Fibroblast of lung (primary cell): ENCODE measurements around the gene CEACAM7.

ENCODE experiments used
- EZH2 ChIP-seq: IDR thresholded peaks from 2 replicates; pipeline ENCODE4 v1.5.1; 2012; ENCODE audit warnings: low read length, control low read depth, mild to moderate bottlenecking; ENCODE audit errors: missing control alignments
- TF ChIP-seq, protein P1 (sequence below), 2 donors: IDR thresholded peaks in 1 of 2; conservative IDR thresholded peaks in 1 of 2; 1 replicate in 1 of 2; 2 replicates in 1 of 2; pipeline ENCODE4 v1.5.1; 2011 to 2012; ENCODE audit warnings: low read length in 2 of 2, control low read depth in 1 of 2, inconsistent platforms in 1 of 2, low read depth in 1 of 2, mild to moderate bottlenecking in 1 of 2

DNA sequence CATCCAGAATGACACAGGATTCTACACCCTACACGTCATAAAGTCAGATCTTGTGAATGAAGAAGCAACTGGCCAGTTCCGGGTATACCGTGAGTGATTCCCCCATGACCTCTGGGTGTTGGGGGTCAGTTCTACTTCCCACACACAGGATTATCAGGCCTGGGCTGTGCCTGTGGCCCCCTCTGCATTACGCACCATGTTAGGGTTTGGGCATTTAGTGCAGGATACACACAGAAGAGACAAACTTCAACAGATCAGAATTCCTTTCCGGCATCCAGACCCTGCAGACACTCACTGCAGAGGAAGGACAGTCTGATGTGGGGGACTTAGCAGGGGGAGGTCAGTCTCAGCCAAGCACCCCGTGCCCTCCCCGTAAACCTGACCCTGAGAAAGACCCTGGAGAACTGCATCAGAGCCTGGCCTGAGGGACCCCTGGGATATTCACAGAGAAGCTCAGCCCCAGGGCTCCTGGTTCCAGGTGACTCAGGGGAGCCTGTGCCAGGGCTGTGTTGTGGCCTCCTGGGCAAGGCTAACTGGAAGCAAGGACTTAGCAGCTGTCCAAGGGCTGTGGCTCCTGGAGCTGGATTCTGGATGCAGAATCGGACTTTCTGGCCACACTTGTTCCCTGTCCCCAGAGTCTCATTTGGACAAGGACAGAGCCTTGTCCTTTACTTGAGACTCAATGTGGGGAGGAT is 22.0 kb upstream of the CEACAM7 start:
- TF ChIP-seq EZH2, result no peak
- TF ChIP-seq, protein P1, sequence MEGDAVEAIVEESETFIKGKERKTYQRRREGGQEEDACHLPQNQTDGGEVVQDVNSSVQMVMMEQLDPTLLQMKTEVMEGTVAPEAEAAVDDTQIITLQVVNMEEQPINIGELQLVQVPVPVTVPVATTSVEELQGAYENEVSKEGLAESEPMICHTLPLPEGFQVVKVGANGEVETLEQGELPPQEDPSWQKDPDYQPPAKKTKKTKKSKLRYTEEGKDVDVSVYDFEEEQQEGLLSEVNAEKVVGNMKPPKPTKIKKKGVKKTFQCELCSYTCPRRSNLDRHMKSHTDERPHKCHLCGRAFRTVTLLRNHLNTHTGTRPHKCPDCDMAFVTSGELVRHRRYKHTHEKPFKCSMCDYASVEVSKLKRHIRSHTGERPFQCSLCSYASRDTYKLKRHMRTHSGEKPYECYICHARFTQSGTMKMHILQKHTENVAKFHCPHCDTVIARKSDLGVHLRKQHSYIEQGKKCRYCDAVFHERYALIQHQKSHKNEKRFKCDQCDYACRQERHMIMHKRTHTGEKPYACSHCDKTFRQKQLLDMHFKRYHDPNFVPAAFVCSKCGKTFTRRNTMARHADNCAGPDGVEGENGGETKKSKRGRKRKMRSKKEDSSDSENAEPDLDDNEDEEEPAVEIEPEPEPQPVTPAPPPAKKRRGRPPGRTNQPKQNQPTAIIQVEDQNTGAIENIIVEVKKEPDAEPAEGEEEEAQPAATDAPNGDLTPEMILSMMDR (conservative IDR thresholded peaks at IDR 0.05 in 1 of 2, IDR thresholded peaks at IDR 0.05 in 1 of 2; ENCODE audit: low read depth in 1 of 2, low read length in 2 of 2), result no peak
